Trophoblast cell (in vitro differentiated cells and primary cell): ENCODE measurements around the gene PPP4R1.

Experiments
- DNase-seq, 2 donors: peaks; one replicate each; pipeline ENCODE4 v3.0.0-alpha.2; 2016
- H2AFZ ChIP-seq: 2 replicates; pipeline ENCODE4 v1.6.1; 2013; ENCODE audit warnings: low read length, moderate library complexity, mild to moderate bottlenecking; ENCODE audit not compliant: insufficient read depth, poor library complexity
- H2AK5ac ChIP-seq: 2 replicates; pipeline ENCODE4 v1.6.1; 2013; ENCODE audit warnings: mild to moderate bottlenecking, low read length
- H2BK120ac ChIP-seq: 2 replicates; pipeline ENCODE4 v1.6.1; 2013; ENCODE audit warnings: low read length, mild to moderate bottlenecking, moderate library complexity; ENCODE audit not compliant: insufficient read depth, poor library complexity
- H2BK12ac ChIP-seq: 2 replicates; pipeline ENCODE4 v1.6.1; 2013; ENCODE audit warnings: mild to moderate bottlenecking, low read length, moderate library complexity
- H2BK5ac ChIP-seq: 2 replicates; pipeline ENCODE4 v1.6.1; 2013; ENCODE audit warnings: low read length, low read depth, moderate library complexity, mild to moderate bottlenecking; ENCODE audit not compliant: poor library complexity
- H3K14ac ChIP-seq: 2 replicates; pipeline ENCODE4 v1.6.1; 2013; ENCODE audit warnings: mild to moderate bottlenecking, low read length
- H3K18ac ChIP-seq: 2 replicates; pipeline ENCODE4 v1.6.1; 2013; ENCODE audit warnings: mild to moderate bottlenecking, low read length
- H3K23ac ChIP-seq: 2 replicates; pipeline ENCODE4 v1.6.1; 2013; ENCODE audit warnings: low read length
- H3K27ac ChIP-seq: 2 replicates; pipeline ENCODE4 v1.5.1; 2013; ENCODE audit warnings: low read depth, mild to moderate bottlenecking, inconsistent platforms, low read length, moderate library complexity
- H3K27me3 ChIP-seq: 2 replicates; pipeline ENCODE4 v1.6.1; 2013; ENCODE audit warnings: inconsistent platforms, mild to moderate bottlenecking, low read length, moderate library complexity; ENCODE audit not compliant: insufficient read depth
- H3K36me3 ChIP-seq, 2 experiments: 1 replicate in 1 of 2; 2 replicates in 1 of 2; pipeline ENCODE4 v1.6.1; 2013; ENCODE audit warnings: low read length in 2 of 2, mild to moderate bottlenecking in 2 of 2, moderate library complexity in 1 of 2; ENCODE audit not compliant: insufficient read depth in 2 of 2, control insufficient read depth in 1 of 2
- H3K4ac ChIP-seq: 2 replicates; pipeline ENCODE4 v1.6.1; 2013; ENCODE audit warnings: low read depth, mild to moderate bottlenecking, low read length, moderate library complexity
- H3K4me1 ChIP-seq, 2 experiments: 1 replicate in 1 of 2; 2 replicates in 1 of 2; pipeline ENCODE4 v1.6.1; 2013; ENCODE audit warnings: low read length in 2 of 2, mild to moderate bottlenecking in 2 of 2, moderate library complexity in 1 of 2; ENCODE audit not compliant: insufficient read depth in 2 of 2, control insufficient read depth in 1 of 2
- H3K4me2 ChIP-seq: 2 replicates; pipeline ENCODE4 v1.6.1; 2013; ENCODE audit warnings: inconsistent platforms, mild to moderate bottlenecking, low read length, moderate library complexity
- H3K4me3 ChIP-seq: 2 replicates; pipeline ENCODE4 v1.5.1; 2013; ENCODE audit warnings: mild to moderate bottlenecking, low read depth, low read length, inconsistent platforms
- H3K79me1 ChIP-seq: one replicate; pipeline ENCODE4 v1.6.1; 2013; ENCODE audit warnings: low read length
- H3K79me2 ChIP-seq: 2 replicates; pipeline ENCODE4 v1.6.1; 2013; ENCODE audit warnings: low read length, mild to moderate bottlenecking; ENCODE audit not compliant: control insufficient read depth, insufficient read depth, poor library complexity
- H3K9ac ChIP-seq: 2 replicates; pipeline ENCODE4 v1.6.1; 2013; ENCODE audit warnings: mild to moderate bottlenecking, low read length
- H3K9me3 ChIP-seq: 2 replicates; pipeline ENCODE4 v1.6.1; 2013; ENCODE audit warnings: low read depth, mild to moderate bottlenecking, control low read depth, inconsistent platforms, low read length; ENCODE audit not compliant: insufficient read depth
- H4K12ac ChIP-seq: 2 replicates; pipeline ENCODE4 v1.6.1; 2013; ENCODE audit warnings: low read depth, mild to moderate bottlenecking, low read length, moderate library complexity
- H4K8ac ChIP-seq: 2 replicates; pipeline ENCODE4 v1.6.1; 2013; ENCODE audit warnings: low read depth, mild to moderate bottlenecking, low read length, moderate library complexity
- H4K91ac ChIP-seq: one replicate; pipeline ENCODE4 v1.6.1; 2013; ENCODE audit warnings: low read depth, mild to moderate bottlenecking, low read length, moderate library complexity
- WGBS: extraction: QIAGEN DNeasy Blood & Tissue Kit; methylation state at CpG from one replicate; pipeline ENCODE4 v1.1.7; 2013; ENCODE audit warnings: missing lambda C conversion rate; ENCODE audit not compliant: insufficient read length, insufficient coverage; ENCODE audit errors: extremely low coverage; 5-methylcytosine and 5-hydroxymethylcytosine counted together

The PPP4R1 gene

GRCh38 chr18:9519399-9519798, 95.0 kb downstream of the PPP4R1 start:
- Histone ChIP-seq H3K36me3 (peaks cover 8 to 10% of the 10 kb centered on the region in 2 experiments), H4K12ac (no peak overlapping the region), H2BK120ac (no peak overlapping the region), H3K4ac (no peak overlapping the region), H2BK5ac (no peak overlapping the region), H3K23ac (no peak overlapping the region), H3K27ac (no peak overlapping the region), H2BK12ac (no peak overlapping the region), H3K27me3 (no peaks in the 10 kb centered on the region), H2AK5ac (no peak overlapping the region), H3K4me3 (no peak overlapping the region), H3K4me1 (no peaks in the 10 kb centered on the region), H2AFZ (no peak overlapping the region), H3K4me2 (no peak overlapping the region), H4K91ac (no peak overlapping the region), H3K18ac (no peak overlapping the region), H3K14ac (no peak overlapping the region), H3K79me1 (no peaks in the 10 kb centered on the region), H3K79me2 (no peaks in the 10 kb centered on the region), H3K9me3 (no peaks in the 10 kb centered on the region), H3K9ac (no peak overlapping the region), H4K8ac (no peak overlapping the region)
- WGBS, result no CpG with 5 or more reads among the region's 1 CpG
- DNase-seq, result no peak

GRCh38 chr18:9517869-9518268, 96.5 kb downstream of the PPP4R1 start:
- no peak overlapping the region for H2BK120ac ChIP-seq
- no peak overlapping the region for H3K23ac ChIP-seq
- no peak overlapping the region for H3K4ac ChIP-seq
- H2BK12ac ChIP-seq, result no peak overlapping the region
- H4K91ac ChIP-seq, result no peak overlapping the region
- no peak overlapping the region for H2AK5ac ChIP-seq
- H3K9ac ChIP-seq, result no peak overlapping the region
- no peaks in the 10 kb centered on the region for H3K79me1 ChIP-seq
- peaks cover 2% of the 10 kb centered on the region for H3K79me2 ChIP-seq
- no peak overlapping the region for H4K8ac ChIP-seq
- H2BK5ac ChIP-seq, result no peak overlapping the region
- no peaks in the 10 kb centered on the region for H3K4me1 ChIP-seq
- no CpG with 5 or more reads among the region's 6 CpGs for WGBS
- H3K27me3 ChIP-seq, result no peaks in the 10 kb centered on the region
- H2AFZ ChIP-seq, result no peak overlapping the region
- no peak overlapping the region for H3K4me3 ChIP-seq
- no peak overlapping the region for H3K18ac ChIP-seq
- H3K27ac ChIP-seq, result no peak overlapping the region
- H3K4me2 ChIP-seq, result no peak overlapping the region
- no peak for DNase-seq
- no peak overlapping the region for H4K12ac ChIP-seq
- no peaks in the 10 kb centered on the region for H3K9me3 ChIP-seq
- H3K36me3 ChIP-seq, result peaks cover 4 to 5% of the 10 kb centered on the region in 2 experiments
- H3K14ac ChIP-seq, result no peak overlapping the region

GRCh38 chr18:9516437-9517064, 97.8 kb downstream of the PPP4R1 start:
- no peak overlapping the region for H3K18ac ChIP-seq
- no peak overlapping the region for H2AFZ ChIP-seq
- H2BK120ac ChIP-seq, result no peak overlapping the region
- peaks cover 2% of the 10 kb centered on the region for H3K79me2 ChIP-seq
- H3K4me2 ChIP-seq, result no peak overlapping the region
- H3K9me3 ChIP-seq, result no peaks in the 10 kb centered on the region
- peaks cover 3 to 5% of the 10 kb centered on the region in 2 experiments for H3K36me3 ChIP-seq
- no peaks in the 10 kb centered on the region for H3K27me3 ChIP-seq
- no peaks in the 10 kb centered on the region for H3K4me1 ChIP-seq
- no CpG with 5 or more reads among the region's 4 CpGs for WGBS
- H2BK5ac ChIP-seq, result no peak overlapping the region
- no peaks in the 10 kb centered on the region for H3K79me1 ChIP-seq
- no peak overlapping the region for H3K23ac ChIP-seq
- H4K12ac ChIP-seq, result no peak overlapping the region
- no peak overlapping the region for H4K8ac ChIP-seq
- no peak overlapping the region for H3K4me3 ChIP-seq
- H3K14ac ChIP-seq, result no peak overlapping the region
- H3K9ac ChIP-seq, result no peak overlapping the region
- DNase-seq, result peak in 1 of 2 donors; percentile 83
- H2AK5ac ChIP-seq, result no peak overlapping the region
- H3K4ac ChIP-seq, result no peak overlapping the region
- H3K27ac ChIP-seq, result no peak overlapping the region
- H2BK12ac ChIP-seq, result no peak overlapping the region
- no peak overlapping the region for H4K91ac ChIP-seq

- H3K9ac ChIP-seq, result no peak overlapping the region
- no peaks in the 10 kb centered on the region for H3K9me3 ChIP-seq
- no peaks in the 10 kb centered on the region for H3K27me3 ChIP-seq
- no peak overlapping the region for H4K12ac ChIP-seq
- no peak overlapping the region for H3K14ac ChIP-seq
- no peak overlapping the region for H4K91ac ChIP-seq
- H4K8ac ChIP-seq, result no peak overlapping the region
- no peak overlapping the region for H3K27ac ChIP-seq
- no peak overlapping the region for H2BK5ac ChIP-seq
- no peak overlapping the region for H3K18ac ChIP-seq
- no peak overlapping the region for H2AK5ac ChIP-seq
- H3K23ac ChIP-seq, result no peak overlapping the region
- no peak overlapping the region for H3K4me2 ChIP-seq
- H2BK12ac ChIP-seq, result no peak overlapping the region
- H3K79me2 ChIP-seq, result peaks cover 5% of the 10 kb centered on the region
- no CpG with 5 or more reads among the region's 6 CpGs for WGBS
- H3K36me3 ChIP-seq, result peaks cover 4 to 5% of the 10 kb centered on the region in 2 experiments
- no peak overlapping the region for H3K4me3 ChIP-seq
- H3K4me1 ChIP-seq, result no peaks in the 10 kb centered on the region
- H2AFZ ChIP-seq, result no peak overlapping the region
- peak overlapping the region; percentile 33 for H2BK120ac ChIP-seq
- no peak overlapping the region for H3K4ac ChIP-seq
- H3K79me1 ChIP-seq, result peaks cover 2% of the 10 kb centered on the region
- DNase-seq, result peak in 1 of 2 donors; percentile 17
Measured at GRCh38 chr18:9513971-9514512, 100.3 kb downstream of the PPP4R1 start.
